Measurements from ENCODE around the gene PPARG.
"Not testable (repeated sequence)": the region's sequence is repeated elsewhere in the genome, so short reads cannot be mapped to it uniquely, and the experiment has no call there.

Gene PPARG

GRCh38 chr3:12452361-12453330 lies 163.8 kb downstream of the PPARG start:
- Histone ChIP-seq H3K9ac (ENCODE audit: low read length) (no peak overlapping the region), H3K4me3 (ENCODE audit: low read length) (no peak overlapping the region), H3K4me1 (ENCODE audit: control insufficient read depth, low read depth, low read length) (no peaks in the 10 kb centered on the region), H3K27ac (ENCODE audit: low read length) (no peak overlapping the region), H3K9me3 (ENCODE audit: control insufficient read depth, low read depth, low read length) (no peaks in the 10 kb centered on the region), H3K36me3 (ENCODE audit: control insufficient read depth, low read depth, low read length) (no peaks in the 10 kb centered on the region), H3K27me3 (ENCODE audit: control insufficient read depth, insufficient read depth, low read length) (no peaks in the 10 kb centered on the region)

- no peak overlapping the region for H3K4me3 ChIP-seq (ENCODE audit: low read length)
- H3K36me3 ChIP-seq (ENCODE audit: control insufficient read depth, low read depth, low read length): no peaks in the 10 kb centered on the region
- H3K27me3 ChIP-seq (ENCODE audit: control insufficient read depth, insufficient read depth, low read length): no peaks in the 10 kb centered on the region
- H3K9ac ChIP-seq (ENCODE audit: low read length): no peak overlapping the region
- H3K27ac ChIP-seq (ENCODE audit: low read length): no peak overlapping the region
- no peaks in the 10 kb centered on the region for H3K9me3 ChIP-seq (ENCODE audit: control insufficient read depth, low read depth, low read length)
- H3K4me1 ChIP-seq (ENCODE audit: control insufficient read depth, low read depth, low read length): no peaks in the 10 kb centered on the region
Measured at GRCh38 chr3:12454076-12454815, 165.4 kb downstream of the PPARG start.

- H3K4me3 ChIP-seq (ENCODE audit: low read length): no peak overlapping the region
- H3K9me3 ChIP-seq (ENCODE audit: control insufficient read depth, low read depth, low read length): no peaks in the 10 kb centered on the region
- no peaks in the 10 kb centered on the region for H3K36me3 ChIP-seq (ENCODE audit: control insufficient read depth, low read depth, low read length)
- no peaks in the 10 kb centered on the region for H3K4me1 ChIP-seq (ENCODE audit: control insufficient read depth, low read depth, low read length)
- H3K9ac ChIP-seq (ENCODE audit: low read length): no peak overlapping the region
- H3K27ac ChIP-seq (ENCODE audit: low read length): no peak overlapping the region
- H3K27me3 ChIP-seq (ENCODE audit: control insufficient read depth, insufficient read depth, low read length): no peaks in the 10 kb centered on the region
Measured at GRCh38 chr3:12454816-12455121, 165.9 kb downstream of the PPARG start.

- Histone ChIP-seq H3K4me1 (ENCODE audit: control insufficient read depth, low read depth, low read length) (no peaks in the 10 kb centered on the region), H3K9me3 (ENCODE audit: control insufficient read depth, low read depth, low read length) (no peaks in the 10 kb centered on the region), H3K36me3 (ENCODE audit: control insufficient read depth, low read depth, low read length) (no peaks in the 10 kb centered on the region), H3K27ac (ENCODE audit: low read length) (no peak overlapping the region), H3K4me3 (ENCODE audit: low read length) (no peak overlapping the region), H3K27me3 (ENCODE audit: control insufficient read depth, insufficient read depth, low read length) (no peaks in the 10 kb centered on the region), H3K9ac (ENCODE audit: low read length) (no peak overlapping the region)
Measured at GRCh38 chr3:12455740-12456139, 166.9 kb downstream of the PPARG start.

- Histone ChIP-seq H3K36me3 (ENCODE audit: control insufficient read depth, low read depth, low read length) (no peaks in the 10 kb centered on the region), H3K27me3 (ENCODE audit: control insufficient read depth, insufficient read depth, low read length) (no peaks in the 10 kb centered on the region), H3K27ac (ENCODE audit: low read length) (no peak overlapping the region), H3K4me1 (ENCODE audit: control insufficient read depth, low read depth, low read length) (no peaks in the 10 kb centered on the region), H3K4me3 (ENCODE audit: low read length) (no peak overlapping the region), H3K9ac (ENCODE audit: low read length) (no peak overlapping the region), H3K9me3 (ENCODE audit: control insufficient read depth, low read depth, low read length) (no peaks in the 10 kb centered on the region)
Measured at GRCh38 chr3:12456441-12456840, 167.6 kb downstream of the PPARG start.

GRCh38 chr3:12457380-12457779 lies 168.5 kb downstream of the PPARG start:
- not testable (repeated sequence) for H3K36me3 ChIP-seq (ENCODE audit: control insufficient read depth, low read depth, low read length); H3K4me3 ChIP-seq (ENCODE audit: low read length); H3K9me3 ChIP-seq (ENCODE audit: control insufficient read depth, low read depth, low read length); H3K9ac ChIP-seq (ENCODE audit: low read length); H3K4me1 ChIP-seq (ENCODE audit: control insufficient read depth, low read depth, low read length); H3K27me3 ChIP-seq (ENCODE audit: control insufficient read depth, insufficient read depth, low read length); H3K27ac ChIP-seq (ENCODE audit: low read length)

GRCh38 chr3:12458901-12459300 lies 170.0 kb downstream of the PPARG start:
- H3K4me3 ChIP-seq (ENCODE audit: low read length): no peak overlapping the region
- no peaks in the 10 kb centered on the region for H3K4me1 ChIP-seq (ENCODE audit: control insufficient read depth, low read depth, low read length)
- no peaks in the 10 kb centered on the region for H3K9me3 ChIP-seq (ENCODE audit: control insufficient read depth, low read depth, low read length)
- H3K9ac ChIP-seq (ENCODE audit: low read length): no peak overlapping the region
- no peaks in the 10 kb centered on the region for H3K27me3 ChIP-seq (ENCODE audit: control insufficient read depth, insufficient read depth, low read length)
- H3K27ac ChIP-seq (ENCODE audit: low read length): no peak overlapping the region
- no peaks in the 10 kb centered on the region for H3K36me3 ChIP-seq (ENCODE audit: control insufficient read depth, low read depth, low read length)

GRCh38 chr3:12460127-12460526 lies 171.3 kb downstream of the PPARG start:
- Histone ChIP-seq H3K9ac (ENCODE audit: low read length) (no peak overlapping the region), H3K36me3 (ENCODE audit: control insufficient read depth, low read depth, low read length) (no peaks in the 10 kb centered on the region), H3K27ac (ENCODE audit: low read length) (no peak overlapping the region), H3K27me3 (ENCODE audit: control insufficient read depth, insufficient read depth, low read length) (no peaks in the 10 kb centered on the region), H3K4me1 (ENCODE audit: control insufficient read depth, low read depth, low read length) (no peaks in the 10 kb centered on the region), H3K9me3 (ENCODE audit: control insufficient read depth, low read depth, low read length) (no peaks in the 10 kb centered on the region), H3K4me3 (ENCODE audit: low read length) (no peak overlapping the region)

- Histone ChIP-seq H3K4me3 (ENCODE audit: low read length) (no peak overlapping the region), H3K27me3 (ENCODE audit: control insufficient read depth, insufficient read depth, low read length) (no peaks in the 10 kb centered on the region), H3K36me3 (ENCODE audit: control insufficient read depth, low read depth, low read length) (no peaks in the 10 kb centered on the region), H3K9ac (ENCODE audit: low read length) (no peak overlapping the region), H3K9me3 (ENCODE audit: control insufficient read depth, low read depth, low read length) (no peaks in the 10 kb centered on the region), H3K4me1 (ENCODE audit: control insufficient read depth, low read depth, low read length) (no peaks in the 10 kb centered on the region), H3K27ac (ENCODE audit: low read length) (no peak overlapping the region)
Measured at GRCh38 chr3:12461097-12461649, 172.3 kb downstream of the PPARG start.

- H3K4me3 ChIP-seq (ENCODE audit: low read length): no peak overlapping the region
- H3K9me3 ChIP-seq (ENCODE audit: control insufficient read depth, low read depth, low read length): no peaks in the 10 kb centered on the region
- no peak overlapping the region for H3K9ac ChIP-seq (ENCODE audit: low read length)
- no peaks in the 10 kb centered on the region for H3K36me3 ChIP-seq (ENCODE audit: control insufficient read depth, low read depth, low read length)
- no peak overlapping the region for H3K27ac ChIP-seq (ENCODE audit: low read length)
- no peaks in the 10 kb centered on the region for H3K4me1 ChIP-seq (ENCODE audit: control insufficient read depth, low read depth, low read length)
- H3K27me3 ChIP-seq (ENCODE audit: control insufficient read depth, insufficient read depth, low read length): no peaks in the 10 kb centered on the region
Measured at GRCh38 chr3:12462159-12462947, 173.5 kb downstream of the PPARG start.

- H3K9me3 ChIP-seq (ENCODE audit: control insufficient read depth, low read depth, low read length): no peaks in the 10 kb centered on the region
- H3K4me1 ChIP-seq (ENCODE audit: control insufficient read depth, low read depth, low read length): no peaks in the 10 kb centered on the region
- no peak overlapping the region for H3K4me3 ChIP-seq (ENCODE audit: low read length)
- H3K9ac ChIP-seq (ENCODE audit: low read length): no peak overlapping the region
- H3K27ac ChIP-seq (ENCODE audit: low read length): no peak overlapping the region
- no peaks in the 10 kb centered on the region for H3K27me3 ChIP-seq (ENCODE audit: control insufficient read depth, insufficient read depth, low read length)
- no peaks in the 10 kb centered on the region for H3K36me3 ChIP-seq (ENCODE audit: control insufficient read depth, low read depth, low read length)
Measured at GRCh38 chr3:12463686-12464085, 174.8 kb downstream of the PPARG start.

All from iPS-18a (cell line).